ENCODE data around the gene IL33.

- TF ChIP-seq POLR2A (IDR thresholded peaks at IDR 0.05; ENCODE audit: low read length): no peak
- TF ChIP-seq GATA1 (IDR thresholded peaks at IDR 0.05; ENCODE audit: low read depth, low read length): no peak
These were observed 32.4 kb upstream of the IL33 start for GRCh38 chr9:6183227-6183551.

Measured in erythroblast (primary cell).